Hepatocyte (in vitro differentiated cells): ENCODE data around the gene EEFSEC.

ENCODE experiments used
- CTCF ChIP-seq: fragments of 200-600 bp; sonication (generic); IDR thresholded peaks from 2 replicates; pipeline ENCODE4 v1.5.1; 2016; ENCODE audit warnings: antibody characterized with exemption, mild to moderate bottlenecking; ENCODE audit not compliant: poor library complexity
- EZH2 ChIP-seq: fragments of 200-600 bp; sonication (generic); IDR thresholded peaks from 2 replicates; pipeline ENCODE4 v1.6.1; 2016; ENCODE audit warnings: antibody characterized with exemption, mild to moderate bottlenecking, borderline replicate concordance
- EZH2phosphoT487 ChIP-seq: fragments of 200-600 bp; sonication (generic); IDR thresholded peaks from one replicate; pipeline ENCODE4 v1.6.1; 2018; ENCODE audit warnings: antibody characterized with exemption, mild to moderate bottlenecking, low read depth, moderate library complexity; ENCODE audit not compliant: unreplicated experiment, severe bottlenecking

GRCh38 chr3:128167973-128168674 lies 14.8 kb downstream of the EEFSEC start:
- TF ChIP-seq EZH2phosphoT487 (no peak), CTCF (no peak), EZH2 (no peak)
